Stromal cell of bone marrow (primary cell): ENCODE measurements around the gene SUMF2.
"Not testable (repeated sequence)": the region's sequence is repeated elsewhere in the genome, so short reads cannot be mapped to it uniquely, and the experiment has no call there.

ENCODE experiments used
- DNase-seq: peaks from one replicate; pipeline ENCODE4 v3.0.0-alpha.2; 2012; ENCODE audit warnings: low read depth

SUMF2 gene

GRCh38 chr7:56062382-56062781, 1.7 kb upstream of the SUMF2 start:
- no peak for DNase-seq

DNA sequence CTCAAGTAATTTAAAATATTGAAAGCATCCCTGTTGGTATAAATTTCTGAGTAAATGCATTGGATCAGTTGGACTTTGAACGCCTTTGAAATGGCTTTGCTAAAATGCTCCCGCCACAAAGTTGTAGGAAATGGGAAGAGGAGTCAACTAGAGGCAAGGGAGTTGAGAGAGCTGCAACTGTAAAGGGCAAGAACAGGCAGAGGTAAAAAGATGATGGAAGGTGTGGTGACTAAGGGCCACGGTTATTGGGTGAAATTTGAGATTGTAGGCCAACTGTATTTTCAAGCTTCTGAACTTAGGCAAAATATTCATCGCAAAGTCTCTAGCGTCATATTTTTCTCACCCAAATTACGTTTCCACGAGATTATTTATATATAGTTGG, 595 bp upstream of the SUMF2 start:
- no peak for DNase-seq

DNA sequence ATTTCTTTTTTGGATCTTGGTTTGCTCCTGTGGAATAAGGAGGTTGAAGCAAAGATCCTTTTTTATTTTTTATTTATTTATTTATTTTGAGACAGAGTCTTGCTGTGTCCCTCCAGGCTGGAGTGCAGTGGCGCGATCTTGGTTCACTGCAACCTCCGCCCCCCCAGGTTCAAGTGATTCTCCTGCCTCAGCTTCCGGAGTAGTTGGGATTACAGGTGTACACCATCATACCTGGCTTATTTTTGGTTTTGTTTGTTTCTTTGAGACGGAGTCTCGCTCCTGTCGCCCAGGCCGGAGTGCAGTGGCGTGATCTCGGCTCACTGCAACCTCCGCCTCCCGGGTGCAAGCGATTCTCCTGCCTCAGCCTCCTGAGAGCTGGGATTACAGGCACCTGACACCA, 2.3 kb downstream of the SUMF2 start:
- not testable (repeated sequence) for DNase-seq

DNA sequence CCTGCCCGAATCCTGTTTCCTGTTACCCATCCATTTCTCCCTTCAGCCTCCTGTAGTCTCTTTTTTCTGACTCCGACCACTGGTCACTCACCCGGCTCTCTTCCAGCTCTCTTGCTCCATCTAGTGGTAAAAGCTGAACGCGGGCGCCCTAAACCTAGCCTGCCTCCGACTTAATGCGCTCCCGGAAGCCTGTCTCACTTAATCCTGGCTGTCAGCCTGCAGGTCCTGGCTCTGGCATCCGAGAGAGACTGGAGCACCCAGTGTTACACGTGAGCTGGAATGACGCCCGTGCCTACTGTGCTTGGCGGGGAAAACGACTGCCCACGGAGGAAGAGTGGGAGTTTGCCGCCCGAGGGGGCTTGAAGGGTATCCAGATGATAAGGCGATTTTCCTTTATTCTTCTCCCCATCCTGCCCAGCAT, 10.3 kb downstream of the SUMF2 start:
- peak; percentile 70 for DNase-seq

DNA sequence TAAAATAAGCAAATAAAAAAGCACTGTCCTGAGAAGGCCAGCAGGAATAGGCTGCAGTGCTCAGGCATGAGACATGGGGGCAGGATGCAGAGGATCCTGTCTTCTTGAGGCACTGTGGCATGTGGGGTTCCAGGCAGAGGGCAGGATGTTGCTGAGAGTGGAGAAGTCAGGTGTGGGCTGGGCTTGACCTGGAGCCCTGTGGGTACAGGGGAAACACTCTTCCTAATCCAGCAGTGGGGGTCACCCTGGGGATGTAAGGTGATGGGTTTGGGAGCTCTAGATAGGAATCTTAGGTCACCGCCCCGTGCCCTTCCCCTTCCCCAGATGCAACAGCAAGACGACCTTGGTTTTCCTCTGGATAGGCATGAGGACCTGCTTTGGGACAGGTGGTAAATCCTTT, 13.6 kb downstream of the SUMF2 start:
- DNase-seq, result no peak

DNA sequence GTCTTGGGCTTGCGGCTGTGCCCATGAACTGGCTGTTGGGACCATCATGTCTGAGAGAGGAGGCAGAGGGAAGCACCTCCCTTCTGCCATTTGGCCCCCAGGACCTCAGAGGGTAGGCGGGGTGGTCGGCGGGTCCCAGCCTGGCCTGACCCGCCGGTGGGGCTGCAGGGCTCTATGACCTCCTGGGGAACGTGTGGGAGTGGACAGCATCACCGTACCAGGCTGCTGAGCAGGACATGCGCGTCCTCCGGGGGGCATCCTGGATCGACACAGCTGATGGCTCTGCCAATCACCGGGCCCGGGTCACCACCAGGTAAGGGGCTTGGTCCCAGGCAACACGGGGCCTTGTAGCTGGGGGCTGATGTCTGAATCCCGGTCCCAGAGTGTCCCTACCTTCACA, 14.1 kb downstream of the SUMF2 start:
- no peak for DNase-seq

DNA sequence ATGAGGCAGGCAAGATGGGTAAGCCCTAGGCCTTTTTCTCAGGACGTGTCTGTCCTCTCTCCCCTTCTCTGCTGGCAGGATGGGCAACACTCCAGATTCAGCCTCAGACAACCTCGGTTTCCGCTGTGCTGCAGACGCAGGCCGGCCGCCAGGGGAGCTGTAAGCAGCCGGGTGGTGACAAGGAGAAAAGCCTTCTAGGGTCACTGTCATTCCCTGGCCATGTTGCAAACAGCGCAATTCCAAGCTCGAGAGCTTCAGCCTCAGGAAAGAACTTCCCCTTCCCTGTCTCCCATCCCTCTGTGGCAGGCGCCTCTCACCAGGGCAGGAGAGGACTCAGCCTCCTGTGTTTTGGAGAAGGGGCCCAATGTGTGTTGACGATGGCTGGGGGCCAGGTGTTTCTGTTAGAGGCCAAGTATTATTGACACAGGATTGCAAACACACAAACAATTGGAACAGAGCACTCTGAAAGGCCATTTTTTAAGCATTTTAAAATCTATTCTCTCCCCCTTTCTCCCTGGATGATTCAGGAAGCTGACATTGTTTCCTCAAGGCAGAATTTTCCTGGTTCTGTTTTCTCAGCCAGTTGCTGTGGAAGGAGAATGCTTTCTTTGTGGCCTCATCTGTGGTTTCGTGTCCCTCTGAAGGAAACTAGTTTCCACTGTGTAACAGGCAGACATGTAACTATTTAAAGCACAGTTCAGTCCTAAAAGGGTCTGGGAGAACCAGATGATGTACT, 15.5 kb downstream of the SUMF2 start:
- DNase-seq, result peak; percentile 65

DNA sequence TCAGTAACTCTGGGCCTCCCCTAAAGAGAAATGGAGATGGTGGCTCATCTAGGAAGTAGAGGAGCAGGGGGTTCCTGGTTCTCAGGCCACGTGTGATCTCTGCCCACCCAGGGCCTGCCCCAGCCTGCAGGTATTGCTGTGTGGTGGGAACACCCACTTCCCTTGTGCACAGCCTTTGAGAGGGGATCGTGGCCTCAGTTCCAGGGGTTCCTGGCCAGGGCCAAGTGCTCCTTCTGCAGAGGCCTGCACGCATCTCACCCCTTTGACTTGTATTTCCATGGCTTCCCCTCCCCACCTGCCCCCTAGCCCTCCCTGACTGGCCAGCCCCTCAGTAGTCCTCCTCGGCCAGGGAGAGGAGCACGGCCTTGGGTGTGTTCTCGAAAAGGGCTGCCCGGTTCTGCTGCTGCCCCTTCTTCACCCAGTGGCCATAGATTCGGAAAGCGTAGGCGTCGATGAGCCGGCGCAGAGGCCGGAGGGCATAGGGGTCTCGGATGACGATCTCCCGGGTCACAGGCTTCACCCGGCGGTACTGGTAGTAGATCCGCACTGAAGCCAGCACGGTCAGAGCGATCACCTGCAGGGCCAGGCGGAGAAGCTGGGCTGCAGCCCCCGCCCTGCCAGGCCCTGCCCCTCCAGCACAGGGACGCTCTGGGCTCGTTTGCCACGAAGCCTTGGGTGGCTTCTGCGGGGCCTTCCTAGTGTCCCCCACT, 16.8 kb downstream of the SUMF2 start:
- DNase-seq, result not testable (repeated sequence)

DNA sequence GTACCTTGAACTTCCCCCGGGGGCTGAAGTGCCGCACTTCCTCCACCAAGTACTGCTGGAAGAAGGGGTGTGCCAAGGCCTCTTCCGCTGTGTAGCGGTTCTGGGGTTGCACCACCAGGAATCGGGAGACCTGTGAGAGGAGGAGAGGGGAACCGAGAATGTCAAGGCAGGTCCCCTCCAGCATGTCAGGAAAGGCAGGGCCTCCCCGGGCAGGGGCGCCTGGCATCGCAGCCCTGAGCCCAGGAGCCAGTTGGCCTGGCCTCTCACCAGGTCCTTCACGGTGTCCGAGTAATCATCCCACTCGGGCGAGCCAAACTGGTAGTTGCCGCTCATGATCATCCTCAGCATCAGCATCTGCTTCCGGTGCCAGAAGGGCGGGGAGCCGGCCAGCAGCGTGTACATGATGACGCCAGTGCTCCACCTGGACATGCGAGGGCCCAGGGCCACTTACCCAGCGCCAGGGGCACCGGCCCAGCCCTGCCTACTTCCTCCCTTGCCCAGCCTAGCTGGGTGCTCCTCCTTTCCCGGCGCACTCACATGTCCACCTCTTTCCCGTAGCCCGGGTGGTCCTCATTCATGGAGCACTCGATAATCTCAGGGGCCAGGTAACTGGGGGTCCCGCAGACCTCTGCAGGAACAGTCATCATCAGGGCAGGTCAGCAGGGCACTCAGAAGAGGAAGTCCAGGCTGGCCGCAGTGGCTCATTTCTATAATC, 17.7 kb downstream of the SUMF2 start:
- DNase-seq, result no peak

GRCh38 chr7:56083150-56083785, 19.2 kb downstream of the SUMF2 start:
- DNase-seq, result no peak

DNA sequence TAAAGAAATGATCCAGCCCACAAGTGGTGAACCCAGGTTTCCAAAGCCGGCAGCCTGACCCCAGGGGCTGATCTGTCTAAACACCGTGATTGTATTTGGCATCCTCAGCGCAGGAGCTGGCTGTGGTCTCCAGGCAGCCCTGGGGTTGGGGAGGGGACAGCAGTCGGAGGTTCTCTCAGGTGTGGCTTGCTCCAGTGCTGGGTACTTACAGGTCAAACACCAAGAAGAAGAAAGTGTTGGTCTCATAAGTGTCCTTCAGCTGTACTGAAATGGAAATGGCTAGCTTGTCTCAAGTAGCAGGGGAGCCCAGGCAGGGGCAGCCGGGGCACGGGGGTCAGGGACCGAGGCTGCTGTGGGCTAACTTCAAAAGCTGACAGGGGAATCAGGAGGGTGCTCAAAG, 22.7 kb downstream of the SUMF2 start:
- DNase-seq, result no peak

- DNase-seq, result no peak
Measured at GRCh38 chr7:56087445-56087844, 23.4 kb downstream of the SUMF2 start.

DNA sequence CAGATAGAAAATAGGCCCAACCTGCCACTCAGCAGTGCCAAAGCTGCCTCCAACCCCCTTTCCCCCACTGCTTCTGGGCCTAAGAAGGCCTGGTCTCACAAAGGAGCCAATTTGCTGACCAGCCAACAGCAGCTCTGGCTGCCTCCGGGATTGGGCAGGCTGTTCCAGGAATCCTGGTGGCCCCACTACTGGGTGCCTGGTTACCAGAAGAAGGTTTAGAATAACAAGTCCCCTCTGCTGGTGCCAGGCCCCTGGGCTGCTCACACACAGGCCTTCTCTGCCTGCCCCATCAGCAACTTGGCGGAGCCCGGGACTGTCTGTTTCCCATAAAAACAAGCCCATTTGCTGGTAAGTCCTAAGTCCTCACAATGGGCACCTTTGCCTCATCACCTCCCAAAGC, 27.5 kb downstream of the SUMF2 start:
- peak; percentile 60 for DNase-seq

GRCh38 chr7:56092388-56092787, 28.3 kb downstream of the SUMF2 start:
- not testable (repeated sequence) for DNase-seq

- DNase-seq, result peak; percentile 79
Measured at GRCh38 chr7:56092789-56093531, 28.9 kb downstream of the SUMF2 start, which contains the start of gene PHKG1. PHKG1 (minus strand) TSS chr7:56092952; CDS start chr7:56088941, 4,011 bp downstream.

DNA sequence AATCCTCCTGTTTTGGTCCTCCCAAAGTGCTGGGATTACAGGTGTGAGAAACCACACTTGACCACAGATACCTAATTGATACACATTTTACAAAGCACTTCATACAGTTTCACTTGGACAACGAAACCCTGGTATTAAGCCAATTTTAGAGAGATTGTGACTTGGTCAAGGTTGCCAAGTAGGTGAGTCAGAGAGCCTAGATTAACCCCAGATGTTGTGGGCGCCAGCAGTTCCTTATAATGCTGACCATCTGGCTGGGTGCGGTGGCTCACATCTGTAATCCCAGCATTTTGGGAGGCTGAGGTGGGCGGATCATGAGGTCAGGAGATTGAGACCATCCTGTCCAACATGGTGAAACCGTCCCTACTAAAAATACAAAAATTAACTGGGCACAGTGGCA, 33.6 kb downstream of the SUMF2 start:
- peak; percentile 85 for DNase-seq

DNA sequence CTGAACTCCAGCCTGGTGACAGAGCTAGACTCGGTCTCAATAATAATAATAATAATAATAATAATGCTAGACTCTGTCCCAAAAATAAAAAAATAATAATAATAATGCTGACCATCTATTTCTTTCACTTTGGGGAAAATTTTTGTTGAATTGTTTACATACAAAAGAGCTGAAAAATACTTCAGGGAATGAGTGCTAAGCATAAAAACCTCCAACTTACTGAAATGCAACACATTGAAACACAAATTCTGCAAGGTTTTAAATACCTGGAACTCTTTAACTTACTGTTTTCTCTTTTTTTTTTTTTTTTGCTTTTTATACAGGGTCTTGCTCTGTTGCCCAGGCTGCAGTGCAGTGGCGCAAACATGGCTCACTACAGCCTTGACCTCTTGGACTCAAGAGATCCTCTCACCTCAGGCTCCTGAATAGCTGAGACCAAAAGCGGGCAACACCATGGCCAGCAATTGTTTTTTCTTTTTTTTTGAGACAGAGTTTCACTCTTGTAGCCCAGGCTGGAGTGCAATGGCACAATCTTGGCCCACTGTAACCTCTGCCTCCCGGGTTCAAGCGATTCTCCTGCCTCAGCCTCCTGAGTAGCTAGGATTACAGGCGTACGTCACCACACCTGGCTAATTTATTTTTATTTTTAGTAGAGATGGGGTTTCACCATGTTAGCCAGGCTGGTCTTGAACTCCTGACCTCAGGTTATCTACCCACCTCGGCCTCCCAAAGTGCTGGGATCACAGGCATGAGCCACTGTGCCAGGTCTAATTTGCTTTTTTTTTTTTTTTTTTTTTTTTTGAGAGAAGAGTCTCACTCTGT, 34.3 kb downstream of the SUMF2 start:
- DNase-seq, result not testable (repeated sequence)

DNA sequence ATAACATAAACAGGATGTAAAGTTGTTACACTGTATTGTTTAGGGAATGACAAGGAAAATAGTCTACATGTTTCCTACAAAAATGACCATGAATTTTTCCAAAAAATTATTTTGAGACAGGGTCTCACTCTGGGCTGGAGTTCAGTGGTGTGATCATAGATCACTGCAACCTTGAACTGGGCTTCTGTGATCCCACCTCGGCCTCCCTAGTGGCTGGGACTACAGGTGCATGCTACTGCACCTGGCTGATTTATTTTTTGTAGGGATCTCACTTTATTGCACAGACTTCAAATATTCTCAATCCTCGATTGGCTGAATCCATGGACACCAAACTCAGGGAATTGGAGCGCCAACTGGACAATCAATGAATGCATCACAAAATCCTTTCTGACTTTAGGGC, 35.6 kb downstream of the SUMF2 start:
- no peak for DNase-seq

- not testable (repeated sequence) for DNase-seq
Measured at GRCh38 chr7:56104138-56104537, 40.1 kb downstream of the SUMF2 start.

GRCh38 chr7:56105508-56105907, 41.4 kb downstream of the SUMF2 start:
- peak; percentile 64 for DNase-seq
